ENCODE data around the gene ACBD4.

The ACBD4 gene

GRCh38 chr17:45127548-45128300, 7.8 kb upstream of the ACBD4 start:
- Histone ChIP-seq H3K4me3 (IDR thresholded peaks at IDR 0.05; ENCODE audit: insufficient read depth, low read depth, low read length) (no peak overlapping the region), H3K4me1 (ENCODE audit: low read depth, poor library complexity, severe bottlenecking) (peaks cover 3% of the 10 kb centered on the region), H3K27me3 (ENCODE audit: insufficient read depth, low read depth) (no peaks in the 10 kb centered on the region), H4K20me1 (ENCODE audit: insufficient read depth) (no peaks in the 10 kb centered on the region), H2AFZ (ENCODE audit: low read depth) (no peak overlapping the region), H3K36me3 (ENCODE audit: insufficient read depth) (no peaks in the 10 kb centered on the region), H3K79me2 (ENCODE audit: insufficient read depth, low read depth) (no peaks in the 10 kb centered on the region), H3K27ac (no peak overlapping the region), H3K4me2 (no peak overlapping the region), H3K9ac (no peak overlapping the region)
- TF ChIP-seq, protein P1, sequence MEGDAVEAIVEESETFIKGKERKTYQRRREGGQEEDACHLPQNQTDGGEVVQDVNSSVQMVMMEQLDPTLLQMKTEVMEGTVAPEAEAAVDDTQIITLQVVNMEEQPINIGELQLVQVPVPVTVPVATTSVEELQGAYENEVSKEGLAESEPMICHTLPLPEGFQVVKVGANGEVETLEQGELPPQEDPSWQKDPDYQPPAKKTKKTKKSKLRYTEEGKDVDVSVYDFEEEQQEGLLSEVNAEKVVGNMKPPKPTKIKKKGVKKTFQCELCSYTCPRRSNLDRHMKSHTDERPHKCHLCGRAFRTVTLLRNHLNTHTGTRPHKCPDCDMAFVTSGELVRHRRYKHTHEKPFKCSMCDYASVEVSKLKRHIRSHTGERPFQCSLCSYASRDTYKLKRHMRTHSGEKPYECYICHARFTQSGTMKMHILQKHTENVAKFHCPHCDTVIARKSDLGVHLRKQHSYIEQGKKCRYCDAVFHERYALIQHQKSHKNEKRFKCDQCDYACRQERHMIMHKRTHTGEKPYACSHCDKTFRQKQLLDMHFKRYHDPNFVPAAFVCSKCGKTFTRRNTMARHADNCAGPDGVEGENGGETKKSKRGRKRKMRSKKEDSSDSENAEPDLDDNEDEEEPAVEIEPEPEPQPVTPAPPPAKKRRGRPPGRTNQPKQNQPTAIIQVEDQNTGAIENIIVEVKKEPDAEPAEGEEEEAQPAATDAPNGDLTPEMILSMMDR (conservative IDR thresholded peaks at IDR 0.05; ENCODE audit: low read depth, low read length), result no peak

DNA sequence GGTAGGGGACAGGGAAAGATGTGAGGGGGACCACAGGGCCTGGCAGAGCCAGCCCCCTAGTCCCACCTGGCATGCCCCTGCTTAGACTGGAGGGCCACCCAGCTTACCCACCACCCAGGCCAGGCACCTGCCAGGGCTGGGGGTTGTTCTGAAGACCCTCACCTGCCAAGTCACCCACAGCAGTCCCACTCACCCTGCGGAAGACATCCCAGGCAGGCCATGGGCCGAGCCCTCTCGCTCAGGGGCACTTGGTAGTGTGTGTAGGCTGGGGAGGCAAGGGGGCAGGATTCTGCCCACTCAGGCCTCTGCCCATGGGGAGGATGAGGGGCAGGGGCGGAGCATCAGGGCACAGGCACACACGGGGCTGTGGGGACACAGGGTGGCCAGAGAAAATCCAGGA, 7.2 kb upstream of the ACBD4 start:
- TF ChIP-seq, protein P1 (conservative IDR thresholded peaks at IDR 0.05; ENCODE audit: low read depth, low read length), result no peak
- no peaks in the 10 kb centered on the region for H3K36me3 ChIP-seq (ENCODE audit: insufficient read depth)
- H3K79me2 ChIP-seq (ENCODE audit: insufficient read depth, low read depth), result no peaks in the 10 kb centered on the region
- H3K9ac ChIP-seq, result no peak overlapping the region
- H4K20me1 ChIP-seq (ENCODE audit: insufficient read depth), result no peaks in the 10 kb centered on the region
- no peaks in the 10 kb centered on the region for H3K27me3 ChIP-seq (ENCODE audit: insufficient read depth, low read depth)
- peaks cover 3% of the 10 kb centered on the region for H3K4me1 ChIP-seq (ENCODE audit: low read depth, poor library complexity, severe bottlenecking)
- H3K4me2 ChIP-seq, result no peak overlapping the region
- H3K27ac ChIP-seq, result no peak overlapping the region
- no peak overlapping the region for H3K4me3 ChIP-seq (IDR thresholded peaks at IDR 0.05; ENCODE audit: insufficient read depth, low read depth, low read length)
- H2AFZ ChIP-seq (ENCODE audit: low read depth), result no peak overlapping the region

DNA sequence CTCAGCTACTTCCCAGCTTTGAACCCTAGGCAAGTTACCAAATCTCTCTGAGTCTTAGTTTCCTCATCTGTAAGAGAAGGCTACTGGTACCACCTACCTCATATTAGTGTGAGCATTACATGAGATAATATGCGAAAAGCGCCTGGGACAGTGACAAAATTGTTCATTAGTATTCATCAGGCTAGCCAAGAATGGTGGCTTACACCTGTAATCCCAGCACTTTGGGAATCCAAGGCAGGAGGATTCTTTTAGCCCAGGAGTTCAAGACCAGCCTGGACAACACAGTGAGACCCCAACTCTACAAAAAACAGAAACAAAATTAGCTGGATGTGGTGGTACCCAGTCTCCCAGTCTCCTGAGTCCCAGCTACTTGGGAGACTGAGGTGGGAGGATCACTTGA, 6.5 kb upstream of the ACBD4 start:
- Histone ChIP-seq H3K4me3 (IDR thresholded peaks at IDR 0.05; ENCODE audit: insufficient read depth, low read depth, low read length) (no peak overlapping the region), H3K27me3 (ENCODE audit: insufficient read depth, low read depth) (no peaks in the 10 kb centered on the region), H2AFZ (ENCODE audit: low read depth) (no peak overlapping the region), H3K36me3 (ENCODE audit: insufficient read depth) (no peaks in the 10 kb centered on the region), H4K20me1 (ENCODE audit: insufficient read depth) (no peaks in the 10 kb centered on the region), H3K27ac (no peak overlapping the region), H3K4me2 (no peak overlapping the region), H3K4me1 (ENCODE audit: low read depth, poor library complexity, severe bottlenecking) (peaks cover 3% of the 10 kb centered on the region), H3K79me2 (ENCODE audit: insufficient read depth, low read depth) (no peaks in the 10 kb centered on the region), H3K9ac (no peak overlapping the region)
- TF ChIP-seq, protein P1 (conservative IDR thresholded peaks at IDR 0.05; ENCODE audit: low read depth, low read length), result no peak

DNA sequence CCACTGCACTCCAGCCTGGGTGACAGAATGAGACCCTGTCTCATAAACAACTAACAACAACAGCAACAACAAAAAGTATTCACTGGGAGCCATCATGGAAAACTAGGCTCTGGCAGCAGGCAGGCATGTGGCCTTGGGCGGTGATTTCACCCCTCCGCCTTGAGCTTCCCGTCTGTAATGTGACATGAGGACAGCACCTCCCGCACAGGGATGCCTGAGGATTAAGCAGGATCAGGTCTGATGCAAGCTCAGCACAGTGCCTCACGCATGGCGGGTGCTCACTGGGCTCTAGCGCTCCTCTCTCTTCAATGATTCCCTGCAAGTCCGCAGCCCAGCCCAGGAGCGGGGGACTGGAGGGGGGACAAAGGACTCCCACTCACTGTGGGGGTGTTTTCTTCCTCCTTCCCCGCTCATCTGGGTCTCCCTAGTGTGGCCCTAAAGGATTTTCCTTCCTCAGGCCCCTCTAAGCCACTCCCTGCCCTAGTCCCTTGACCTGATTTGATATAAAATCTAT, 6.0 kb upstream of the ACBD4 start:
- no peak overlapping the region for H3K4me2 ChIP-seq
- no peaks in the 10 kb centered on the region for H3K79me2 ChIP-seq (ENCODE audit: insufficient read depth, low read depth)
- no peak overlapping the region for H3K9ac ChIP-seq

More for the DNA sequence above, 6.0 kb upstream of the ACBD4 start:
- Histone ChIP-seq H3K4me1 (ENCODE audit: low read depth, poor library complexity, severe bottlenecking) (peaks cover 3% of the 10 kb centered on the region), H3K27ac (no peak overlapping the region), H3K36me3 (ENCODE audit: insufficient read depth) (no peaks in the 10 kb centered on the region), H3K4me3 (IDR thresholded peaks at IDR 0.05; ENCODE audit: insufficient read depth, low read depth, low read length) (no peak overlapping the region), H4K20me1 (ENCODE audit: insufficient read depth) (no peaks in the 10 kb centered on the region), H2AFZ (ENCODE audit: low read depth) (no peak overlapping the region), H3K27me3 (ENCODE audit: insufficient read depth, low read depth) (no peaks in the 10 kb centered on the region)
- TF ChIP-seq, protein P1 (conservative IDR thresholded peaks at IDR 0.05; ENCODE audit: low read depth, low read length), result no peak

All from KMS-11 (cell line).